NT2/D1 (cell line): ENCODE results near the gene DTD1.

Experiments used
- YY1 ChIP-seq: IDR thresholded peaks from 2 replicates; pipeline ENCODE4 v1.6.1; 2011; ENCODE audit not compliant: insufficient read length, insufficient read depth
- ZNF274 ChIP-seq: IDR thresholded peaks from 2 replicates; pipeline ENCODE4 v1.6.1; 2011; ENCODE audit warnings: mild to moderate bottlenecking, low read depth, low read length

DNA sequence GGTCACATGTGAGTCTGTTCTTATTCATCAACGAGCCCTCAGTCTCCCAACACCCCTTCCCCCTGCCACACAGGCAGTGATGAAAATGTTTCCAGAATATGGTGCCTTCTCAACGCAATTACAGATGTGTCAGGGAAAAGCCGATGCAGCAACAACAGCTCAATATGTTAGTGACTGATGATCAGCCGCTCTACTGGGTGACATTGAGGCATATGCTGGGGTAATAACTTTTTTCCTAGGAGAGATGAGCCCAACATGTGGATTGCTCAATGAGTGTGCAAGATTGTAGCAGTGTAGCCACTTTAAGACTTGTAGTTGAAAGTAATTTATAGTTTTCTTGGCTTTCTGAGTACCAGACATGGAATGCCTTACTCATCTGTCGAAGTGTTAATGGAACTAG lies 49.4 kb downstream of the DTD1 start:
- no peak for TF ChIP-seq ZNF274
- TF ChIP-seq YY1: no peak
